ENCODE data around the gene FCHSD1. TPM values are rescaled to one million over a fixed set of nuclear protein-coding genes. Genes with fewer than 3 reads are reported as not detected.

FCHSD1 gene
- total RNA-seq, 4 donors from 2014 or later: 10.7 to 53.4 (median 34.5) TPM

GRCh38 chr5:141623186-141623585, 28.0 kb downstream of the FCHSD1 start:
- H3K9me3 ChIP-seq: no peaks in the 10 kb centered on the region
- no peaks in the 10 kb centered on the region for H3K27me3 ChIP-seq
- H3K36me3 ChIP-seq: peaks cover 0 to 79% (median 15%) of the 10 kb centered on the region in 3 donors
- H3K4me1 ChIP-seq: peaks cover 0 to 17% (median 0%) of the 10 kb centered on the region in 4 donors
- H3K4me3 ChIP-seq: no peak overlapping the region
- TF ChIP-seq POLR2A (IDR thresholded peaks at IDR 0.05) (no peak), EP300 (IDR thresholded peaks at IDR 0.05) (no peak), CTCF (IDR thresholded peaks at IDR 0.05) (no peak)
- DNase-seq (ENCODE audit: low spot score in 2 of 2): no peak
- no peak overlapping the region for H3K27ac ChIP-seq

GRCh38 chr5:141618804-141619554, 32.2 kb downstream of the FCHSD1 start, which contains the start of gene DIAPH1:
Gene DIAPH1, minus strand, starts transcription at chr5:141619000. Its CDS starts 86 bp downstream, at chr5:141618914.
- peaks cover 0 to 40% (median 4%) of the 10 kb centered on the region in 3 donors for H3K36me3 ChIP-seq
- 2 to 8% methylated on average over 10 to 50 of the region's 70 CpGs for WGBS, 2 donors
- peak; percentile 69 to 88 for TF ChIP-seq POLR2A (IDR thresholded peaks at IDR 0.05)
- TF ChIP-seq CTCF (IDR thresholded peaks at IDR 0.05): peak; percentile 96 to 100 (median 98)
- peak; percentile 69 to 80 for TF ChIP-seq EP300 (IDR thresholded peaks at IDR 0.05)
- H3K9me3 ChIP-seq: no peaks in the 10 kb centered on the region
- H3K4me3 ChIP-seq: peak within 1 kb of the TSS; percentile 79 to 98 (median 90)
- H3K27ac ChIP-seq: peak within 1 kb of the TSS; percentile 88 to 97 (median 94)
- peaks cover 0 to 49% (median 16%) of the 10 kb centered on the region in 4 donors for H3K4me1 ChIP-seq
- no peaks in the 10 kb centered on the region for H3K27me3 ChIP-seq
- peak; percentile 94 to 96 for DNase-seq (ENCODE audit: low spot score in 2 of 2)

GRCh38 chr5:141618030-141618803, 33.0 kb downstream of the FCHSD1 start:
- WGBS, 2 donors: 1% methylated on average over 32 to 36 of the region's 36 CpGs
- Histone ChIP-seq H3K4me1 (peaks cover 0 to 49% (median 19%) of the 10 kb centered on the region in 4 donors), H3K27ac (peak overlapping the region; percentile 88 to 97 (median 94)), H3K36me3 (peaks cover 0 to 35% (median 4%) of the 10 kb centered on the region in 3 donors), H3K4me3 (peak overlapping the region; percentile 79 to 98 (median 90)), H3K9me3 (no peaks in the 10 kb centered on the region), H3K27me3 (no peaks in the 10 kb centered on the region)
- TF ChIP-seq POLR2A (IDR thresholded peaks at IDR 0.05) (no peak), CTCF (IDR thresholded peaks at IDR 0.05) (no peak), EP300 (IDR thresholded peaks at IDR 0.05) (peak in 1 of 2 donors; percentile 12)
- DNase-seq (ENCODE audit: low spot score in 2 of 2): no peak

GRCh38 chr5:141617682-141618029, 33.6 kb downstream of the FCHSD1 start:
- Histone ChIP-seq H3K36me3 (peaks cover 0 to 29% (median 4%) of the 10 kb centered on the region in 3 donors), H3K27ac (peak overlapping the region; percentile 88 to 97 (median 94)), H3K4me1 (peaks cover 0 to 53% (median 19%) of the 10 kb centered on the region in 4 donors), H3K4me3 (peak overlapping the region; percentile 79 to 98 (median 90)), H3K9me3 (no peaks in the 10 kb centered on the region), H3K27me3 (no peaks in the 10 kb centered on the region)
- peak in 1 of 2 donors; percentile 12 for DNase-seq (ENCODE audit: low spot score in 2 of 2)
- no peak for TF ChIP-seq CTCF (IDR thresholded peaks at IDR 0.05)
- no peak for TF ChIP-seq POLR2A (IDR thresholded peaks at IDR 0.05)
- TF ChIP-seq EP300 (IDR thresholded peaks at IDR 0.05): no peak
- 5 to 8% methylated on average over 9 of the region's 9 CpGs for WGBS, 2 donors
